ENCODE data around the gene DIDO1. TPM values are rescaled to one million over a fixed set of nuclear protein-coding genes. Genes with fewer than 3 reads are reported as not detected.

Gene DIDO1
- total RNA-seq, 1 experiment from 2014 or later, result 85.9 TPM

- peaks cover 30% of the 10 kb centered on the region for H3K4me1 ChIP-seq (ENCODE audit: insufficient read depth, low read length)
- no peak overlapping the region for H2BK12ac ChIP-seq (ENCODE audit: insufficient read length, low read depth, low read length)
- H3K4me2 ChIP-seq (ENCODE audit: insufficient read depth, insufficient read length, low read length), result no peak overlapping the region
- H3K9me3 ChIP-seq (ENCODE audit: control insufficient read depth, low read depth, low read length), result no peaks in the 10 kb centered on the region
- peak overlapping the region; percentile 3; the same call in 1 of the 2 replicates for H3K14ac ChIP-seq (ENCODE audit: insufficient read depth, low read length)
- no peak overlapping the region for H4K5ac ChIP-seq (ENCODE audit: insufficient read length, low read depth, low read length)
- Mint-ChIP-seq H3K36me3 (ENCODE audit: insufficient read depth in 1 of 3, low read depth in 3 of 3) (peaks cover 0 to 2% (median 0%) of the 10 kb centered on the region in 3 experiments; a peak in 2 of 7 replicates), H3K4me1 (peaks cover 64 to 65% of the 10 kb centered on the region in 2 experiments), H3K27me3 (ENCODE audit: low read depth) (no peaks in the 10 kb centered on the region), H3K4me3 (no peak overlapping the region), H3K27ac (peak overlapping the region in 2 of 3 experiments; percentile 14 to 75; a peak in 3 of 7 replicates), H3K9me3 (no peaks in the 10 kb centered on the region)
- H3K23ac ChIP-seq (ENCODE audit: insufficient read length, low read depth, low read length), result no peak overlapping the region
- H4K8ac ChIP-seq (replicated peaks; ENCODE audit: insufficient read length, low read depth, low read length), result no peak overlapping the region
- no peak overlapping the region for H3K27ac ChIP-seq (ENCODE audit: insufficient read length, low read depth, low read length)
- no peaks in the 10 kb centered on the region for H3K79me1 ChIP-seq (ENCODE audit: insufficient read depth, low read depth, low read length, poor library complexity, severe bottlenecking)
- no peak overlapping the region for H2BK20ac ChIP-seq (ENCODE audit: low read depth, low read length, poor library complexity, severe bottlenecking)
- H2AFZ ChIP-seq (ENCODE audit: low read length), result no peak overlapping the region
- peaks cover 87% of the 10 kb centered on the region for H3K79me2 ChIP-seq (ENCODE audit: insufficient read depth, low read length)
- no peaks in the 10 kb centered on the region for H3K27me3 ChIP-seq (ENCODE audit: insufficient read depth, low read length)
- H3K18ac ChIP-seq (ENCODE audit: insufficient read length, low read depth, low read length), result no peak overlapping the region
- no peak overlapping the region for H2BK5ac ChIP-seq (ENCODE audit: insufficient read length, low read length)
- H2BK120ac ChIP-seq (ENCODE audit: low read depth, low read length, poor library complexity, severe bottlenecking), result no peak overlapping the region
- no peak overlapping the region for H2AK5ac ChIP-seq (ENCODE audit: insufficient read length, low read length)
- H3K9ac ChIP-seq (ENCODE audit: extremely low read depth, insufficient read length, low read length), result no peak overlapping the region
- peaks cover 12% of the 10 kb centered on the region for H4K20me1 ChIP-seq (ENCODE audit: control insufficient read depth, insufficient read depth, insufficient read length)
- WGBS (ENCODE audit: extremely low coverage, insufficient read length, low lambda C conversion rate), result no CpG with 5 or more reads among the region's 14 CpGs
- no peak overlapping the region for H2BK15ac ChIP-seq (ENCODE audit: low read depth, low read length)
- no peak for DNase-seq
- H3K23me2 ChIP-seq (ENCODE audit: insufficient read length, low read depth, low read length, poor library complexity, severe bottlenecking), result peaks cover 23% of the 10 kb centered on the region
- no peak overlapping the region for H3T11ph ChIP-seq (ENCODE audit: low read length)
- H3K56ac ChIP-seq (ENCODE audit: insufficient read length, low read depth, low read length), result no peak overlapping the region
- no peak overlapping the region for H4K91ac ChIP-seq (ENCODE audit: insufficient read length, low read depth, low read length)
- no peak overlapping the region for H3K4ac ChIP-seq (ENCODE audit: low read depth, low read length)
- no peak for TF ChIP-seq CTCF (conservative IDR thresholded peaks at IDR 0.05)
Observed at GRCh38 chr20:62922451-62922921, 3.8 kb downstream of the DIDO1 start.
